H1 (cell line): ENCODE data around the gene AGBL5. TPM values are rescaled to one million over a fixed set of nuclear protein-coding genes. Genes with fewer than 3 reads are reported as not detected.

Experiments used
- CTCF ChIP-seq, 3 experiments: IDR thresholded peaks; 1 replicate in 2 of 3; 2 replicates in 1 of 3; pipeline versions ENCODE4 v1.5.1 to v1.6.1; 2011; ENCODE audit warnings: low read length in 3 of 3, mild to moderate bottlenecking in 3 of 3, inconsistent platforms in 2 of 3, low read depth in 1 of 3, moderate library complexity in 1 of 3; ENCODE audit not compliant: insufficient read depth in 1 of 3; ENCODE audit errors: control extremely low read depth in 1 of 3
- RBBP5 ChIP-seq: IDR thresholded peaks from 2 replicates; pipeline ENCODE4 v1.7.1; 2012; ENCODE audit warnings: low read depth, mild to moderate bottlenecking, inconsistent platforms, low read length, moderate library complexity, borderline replicate concordance
- RNF2 ChIP-seq: fragments of 200-900, 300-1000 bp; sonication (generic); IDR thresholded peaks from 2 replicates; pipeline ENCODE4 v1.7.1; 2016; ENCODE audit warnings: borderline replicate concordance, low read depth, mild to moderate bottlenecking, antibody characterized with exemption, low read length; ENCODE audit not compliant: poor library complexity, severe bottlenecking; ENCODE audit errors: missing control alignments
- SP1 ChIP-seq: IDR thresholded peaks from 2 replicates; pipeline ENCODE4 v1.6.1; 2011; ENCODE audit warnings: low read depth, low read length
- SP2 ChIP-seq: IDR thresholded peaks from 2 replicates; pipeline ENCODE4 v1.6.1; 2012; ENCODE audit warnings: mild to moderate bottlenecking, low read length, inconsistent platforms
- polyA plus RNA-seq, 7 experiments: library from polyadenylated mRNA; depleted of rRNA in 3 of 7; stranded (reverse) in 5 of 7; unstranded in 2 of 7; fragments of >200 nt in 5 of 7; fragments of 200-250 nt in 2 of 7; gene quantifications; 1 replicate in 5 of 7; 2 replicates in 1 of 7; 4 replicates in 1 of 7; pipeline versions ENCODE4 v1.2.1 to v1.2.3, GENCODE V29; 2011 to 2013; ENCODE audit warnings: missing spikeins in 2 of 7, mixed read lengths in 2 of 7
- total RNA-seq: library from RNA; stranded (reverse); fragmentation: NEBNext Ultra II Directional; extraction: Animal tissue kit (Norgen Biotek cat#: 25700); gene quantifications from 2 replicates; pipeline ENCODE4 v1.2.1, GENCODE V29; 2021
- TF ChIP-seq, protein P1 (sequence below): IDR thresholded peaks from 2 replicates; pipeline ENCODE4 v1.6.1; 2012; ENCODE audit warnings: inconsistent platforms

The AGBL5 gene
- total and polyA plus RNA-seq, 2 of the 8 experiments (the other 6 are each of a cell fraction or from before 2014, with no cell fraction given): 45.4 to 62.0 TPM

DNA sequence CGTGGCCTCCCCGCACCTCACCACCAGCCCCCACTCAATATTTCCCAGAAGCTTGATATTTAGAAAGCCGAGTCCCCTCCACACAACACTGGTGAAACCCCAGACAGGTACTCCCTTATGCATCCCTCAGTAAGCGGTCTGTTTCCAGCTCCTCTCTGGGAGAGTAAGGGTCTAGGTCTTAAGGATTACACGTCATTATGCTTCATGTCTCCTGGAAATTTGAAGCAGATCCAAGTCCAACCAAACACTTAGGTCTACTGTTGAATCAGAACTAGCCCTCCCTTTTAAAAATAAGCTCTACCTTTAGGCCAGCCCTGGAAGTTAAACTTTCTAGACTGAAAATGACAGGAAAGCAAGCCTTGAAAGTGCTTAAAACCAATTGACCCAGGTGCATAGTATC, 21.5 kb downstream of the AGBL5 start (continued):
- TF ChIP-seq CTCF (IDR thresholded peaks at IDR 0.05; ENCODE audit: control extremely low read depth in 1 of 3, insufficient read depth in 1 of 3, low read depth in 1 of 3, low read length in 3 of 3): no peak
- no peak for TF ChIP-seq RBBP5
- TF ChIP-seq SP1: no peak
- TF ChIP-seq, protein P1, sequence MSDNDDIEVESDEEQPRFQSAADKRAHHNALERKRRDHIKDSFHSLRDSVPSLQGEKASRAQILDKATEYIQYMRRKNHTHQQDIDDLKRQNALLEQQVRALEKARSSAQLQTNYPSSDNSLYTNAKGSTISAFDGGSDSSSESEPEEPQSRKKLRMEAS: no peak
- TF ChIP-seq SP2: no peak
- TF ChIP-seq RNF2: no peak
